ENCODE measurements around the gene IGSF8.

GRCh38 chr1:160112357-160112756 lies 13.9 kb upstream of the IGSF8 start:
- TF ChIP-seq CTCF (IDR thresholded peaks at IDR 0.05) (no peak), PBX3 (IDR thresholded peaks at IDR 0.05) (no peak), NR3C1 (IDR thresholded peaks at IDR 0.05) (no peak), ZNF302 (CRISPR knock-in tag; IDR thresholded peaks at IDR 0.05) (no peak), MAFK (IDR thresholded peaks at IDR 0.05; ENCODE audit: partially characterized antibody) (no peak), ZFP36 (IDR thresholded peaks at IDR 0.05; ENCODE audit: borderline replicate concordance, partially characterized antibody) (no peak), BHLHE40 (IDR thresholded peaks at IDR 0.05; ENCODE audit: low read depth, low read length) (no peak), HEYL (CRISPR knock-in tag; IDR thresholded peaks at IDR 0.05) (no peak), RAD21 (conservative IDR thresholded peaks at IDR 0.05 in 1 of 2, IDR thresholded peaks at IDR 0.05 in 1 of 2) (no peak), ZC3H11A (IDR thresholded peaks at IDR 0.05) (no peak), POLR2A (IDR thresholded peaks at IDR 0.05; ENCODE audit: low read length) (no peak)

All from A549 (cell line).